Measurements from ENCODE around the gene KERA.

Gene KERA

DNA sequence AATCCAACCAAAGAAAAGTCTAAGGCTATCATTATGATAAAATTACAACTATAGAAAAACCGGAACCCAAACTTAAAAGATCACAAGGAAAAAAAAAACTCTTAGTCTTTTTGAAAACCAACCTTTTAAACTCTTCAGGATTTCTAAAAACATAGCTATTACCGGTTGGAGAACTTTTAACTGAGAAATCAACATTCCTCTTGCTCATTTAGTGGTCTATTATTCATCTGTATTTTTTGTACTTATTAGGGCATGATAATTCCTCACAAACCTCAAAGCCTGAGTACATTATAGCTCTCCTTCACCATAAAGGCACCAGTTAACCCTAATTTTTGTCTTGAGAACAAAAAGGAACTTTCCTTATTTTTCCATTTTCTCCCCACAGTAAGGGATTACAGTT, 43.1 kb upstream of the KERA start:
- DNase-seq (ENCODE audit: low read depth): no peak
- H3K4me3 ChIP-seq (ENCODE audit: low read depth, low read length): no peak overlapping the region
- TF ChIP-seq, protein P1, sequence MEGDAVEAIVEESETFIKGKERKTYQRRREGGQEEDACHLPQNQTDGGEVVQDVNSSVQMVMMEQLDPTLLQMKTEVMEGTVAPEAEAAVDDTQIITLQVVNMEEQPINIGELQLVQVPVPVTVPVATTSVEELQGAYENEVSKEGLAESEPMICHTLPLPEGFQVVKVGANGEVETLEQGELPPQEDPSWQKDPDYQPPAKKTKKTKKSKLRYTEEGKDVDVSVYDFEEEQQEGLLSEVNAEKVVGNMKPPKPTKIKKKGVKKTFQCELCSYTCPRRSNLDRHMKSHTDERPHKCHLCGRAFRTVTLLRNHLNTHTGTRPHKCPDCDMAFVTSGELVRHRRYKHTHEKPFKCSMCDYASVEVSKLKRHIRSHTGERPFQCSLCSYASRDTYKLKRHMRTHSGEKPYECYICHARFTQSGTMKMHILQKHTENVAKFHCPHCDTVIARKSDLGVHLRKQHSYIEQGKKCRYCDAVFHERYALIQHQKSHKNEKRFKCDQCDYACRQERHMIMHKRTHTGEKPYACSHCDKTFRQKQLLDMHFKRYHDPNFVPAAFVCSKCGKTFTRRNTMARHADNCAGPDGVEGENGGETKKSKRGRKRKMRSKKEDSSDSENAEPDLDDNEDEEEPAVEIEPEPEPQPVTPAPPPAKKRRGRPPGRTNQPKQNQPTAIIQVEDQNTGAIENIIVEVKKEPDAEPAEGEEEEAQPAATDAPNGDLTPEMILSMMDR (IDR thresholded peaks at IDR 0.05; ENCODE audit: insufficient read depth, low read depth, low read length, missing control alignments): no peak

DNA sequence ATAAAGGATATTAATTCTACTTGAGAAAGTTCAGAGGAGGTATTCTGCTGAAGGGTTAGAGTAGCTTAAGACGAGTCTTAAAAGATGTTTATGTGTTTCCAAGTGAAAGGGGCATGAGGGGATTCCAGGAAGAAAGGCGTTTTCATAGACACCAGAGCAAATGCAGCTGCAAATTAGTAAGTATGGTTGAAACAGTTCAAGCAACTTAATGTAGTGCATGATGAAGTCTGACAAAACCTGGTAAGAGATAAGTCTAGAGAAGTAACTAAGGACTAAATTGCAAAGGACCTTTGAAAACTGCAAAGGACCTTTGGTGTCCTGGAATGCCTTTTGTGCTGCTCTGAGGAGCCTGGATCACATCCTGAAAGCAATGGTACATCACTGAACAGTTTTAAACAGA, 42.0 kb upstream of the KERA start:
- H3K4me3 ChIP-seq (ENCODE audit: low read depth, low read length): no peak overlapping the region
- TF ChIP-seq, protein P1 (IDR thresholded peaks at IDR 0.05; ENCODE audit: insufficient read depth, low read depth, low read length, missing control alignments): no peak
- DNase-seq (ENCODE audit: low read depth): no peak

GRCh38 chr12:91099341-91099740, 41.5 kb upstream of the KERA start:
- no peak for DNase-seq (ENCODE audit: low read depth)
- TF ChIP-seq, protein P1 (IDR thresholded peaks at IDR 0.05; ENCODE audit: insufficient read depth, low read depth, low read length, missing control alignments): no peak
- no peak overlapping the region for H3K4me3 ChIP-seq (ENCODE audit: low read depth, low read length)

DNA sequence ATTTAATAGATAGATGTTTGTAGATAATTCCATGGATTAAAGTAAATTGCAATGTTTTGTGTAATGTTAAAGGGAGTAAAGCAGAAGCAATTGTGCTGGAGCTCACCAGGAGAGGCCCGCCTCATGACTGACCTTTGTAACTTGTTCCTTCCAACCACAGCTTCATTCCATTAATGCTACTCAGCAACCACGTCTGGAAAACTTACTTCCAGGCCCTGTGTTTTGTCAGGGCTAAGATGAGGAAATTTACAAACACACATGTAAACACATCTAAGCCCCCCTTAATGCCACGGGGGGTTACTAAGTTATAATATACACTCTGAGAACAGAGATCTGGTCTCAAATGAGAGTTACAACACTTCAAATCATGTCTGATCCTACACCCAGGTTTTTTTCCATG, 41.1 kb upstream of the KERA start:
- TF ChIP-seq, protein P1 (IDR thresholded peaks at IDR 0.05; ENCODE audit: insufficient read depth, low read depth, low read length, missing control alignments): no peak
- no peak overlapping the region for H3K4me3 ChIP-seq (ENCODE audit: low read depth, low read length)
- no peak for DNase-seq (ENCODE audit: low read depth)

GRCh38 chr12:91098461-91098860, 40.6 kb upstream of the KERA start:
- TF ChIP-seq, protein P1 (IDR thresholded peaks at IDR 0.05; ENCODE audit: insufficient read depth, low read depth, low read length, missing control alignments): no peak
- DNase-seq (ENCODE audit: low read depth): no peak
- H3K4me3 ChIP-seq (ENCODE audit: low read depth, low read length): no peak overlapping the region

DNA sequence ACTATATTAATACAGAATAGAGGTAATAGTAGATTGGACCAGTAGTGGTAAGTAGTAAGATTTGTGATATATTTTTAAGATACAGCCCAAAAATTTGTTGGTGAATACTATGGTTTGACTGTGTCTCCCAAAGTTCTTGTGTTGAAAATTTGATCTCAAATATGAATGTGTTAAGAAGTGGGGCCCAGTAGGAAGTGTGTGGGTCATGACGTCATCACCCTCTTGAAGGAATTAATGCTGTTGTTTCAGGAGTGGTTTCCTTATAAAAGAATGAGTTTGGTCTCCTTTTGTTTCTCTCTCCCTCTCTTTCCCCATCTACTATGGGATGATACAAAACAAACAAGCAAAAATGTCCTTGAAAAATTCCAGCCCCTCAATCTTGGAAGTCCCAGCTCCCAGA, 37.1 kb upstream of the KERA start:
- H3K4me3 ChIP-seq (ENCODE audit: low read depth, low read length): no peak overlapping the region
- DNase-seq (ENCODE audit: low read depth): no peak
- TF ChIP-seq, protein P1 (IDR thresholded peaks at IDR 0.05; ENCODE audit: insufficient read depth, low read depth, low read length, missing control alignments): no peak

- TF ChIP-seq, protein P1 (IDR thresholded peaks at IDR 0.05; ENCODE audit: insufficient read depth, low read depth, low read length, missing control alignments): no peak
- no peak for DNase-seq (ENCODE audit: low read depth)
- no peak overlapping the region for H3K4me3 ChIP-seq (ENCODE audit: low read depth, low read length)
These were observed 36.3 kb upstream of the KERA start for GRCh38 chr12:91094032-91094662.

All from GM12865 (cell line).